ENCODE data around the gene CD274. TPM values are rescaled to one million over a fixed set of nuclear protein-coding genes. Genes with fewer than 3 reads are reported as not detected.

The CD274 gene
- total RNA-seq, 1 experiment from 2014 or later = 0.42 TPM

- TF ChIP-seq ZNF232 (CRISPR knock-in tag; IDR thresholded peaks at IDR 0.05) (no peak), FOXP4 (CRISPR knock-in tag; IDR thresholded peaks at IDR 0.05) (no peak)
These were observed 33.0 kb downstream of the CD274 start (continued) for GRCh38 chr9:5483306-5483705.

GRCh38 chr9:5485378-5486085, 35.2 kb downstream of the CD274 start:
- H3K27me3 Mint-ChIP-seq (ENCODE audit: low read depth) = no peaks in the 10 kb centered on the region
- TF ChIP-seq CTCF (IDR thresholded peaks at IDR 0.05) (no peak), RORB (CRISPR knock-in tag; IDR thresholded peaks at IDR 0.05) (peak; percentile 63; the same call in 1 of the 2 replicates)
- no peak overlapping the region for H3K4me3 Mint-ChIP-seq
- ChIA-PET CTCF (no interaction called here), POLR2A (no interaction called here)
- ATAC-seq (no peak), DNase-seq (ENCODE audit: low spot score) (no peak)
- H3K4me1 Mint-ChIP-seq = peaks cover 22% of the 10 kb centered on the region
- H3K27ac Mint-ChIP-seq = no peak overlapping the region
- H3K9me3 Mint-ChIP-seq = no peaks in the 10 kb centered on the region
- H3K36me3 Mint-ChIP-seq = no peaks in the 10 kb centered on the region

- ChIA-PET POLR2A (no interaction called here), CTCF (no interaction called here)
- no peak for ATAC-seq
- Mint-ChIP-seq H3K4me1 (peaks cover 22% of the 10 kb centered on the region), H3K36me3 (no peaks in the 10 kb centered on the region), H3K9me3 (no peaks in the 10 kb centered on the region), H3K4me3 (no peak overlapping the region), H3K27me3 (ENCODE audit: low read depth) (no peaks in the 10 kb centered on the region), H3K27ac (no peak overlapping the region)
- TF ChIP-seq JUN (CRISPR knock-in tag; IDR thresholded peaks at IDR 0.05) = no peak
- no peak for TF ChIP-seq ATF6 (CRISPR knock-in tag; IDR thresholded peaks at IDR 0.05)
- TF ChIP-seq IRF2 (CRISPR knock-in tag; IDR thresholded peaks at IDR 0.05; ENCODE audit: borderline replicate concordance, low read depth) = no peak
- no peak for DNase-seq (ENCODE audit: low spot score)
These were observed 36.6 kb downstream of the CD274 start for GRCh38 chr9:5486988-5487387.

- Mint-ChIP-seq H3K36me3 (no peaks in the 10 kb centered on the region), H3K27me3 (ENCODE audit: low read depth) (no peaks in the 10 kb centered on the region), H3K9me3 (no peaks in the 10 kb centered on the region), H3K4me1 (peaks cover 20% of the 10 kb centered on the region), H3K27ac (no peak overlapping the region), H3K4me3 (no peak overlapping the region)
- TF ChIP-seq CREM (CRISPR knock-in tag; IDR thresholded peaks at IDR 0.05) = no peak
- POLR2A ChIA-PET = no interaction called here
- ATAC-seq (no peak), DNase-seq (ENCODE audit: low spot score) (no peak)
- CTCF ChIA-PET = interaction anchor here (0.7 kb wide), 1 partner anchor 112 kb away, joined by 3 read pairs; no protein-coding TSS in a partner anchor
These were observed 38.1 kb downstream of the CD274 start for GRCh38 chr9:5488221-5489008.

All from WTC11 (cell line).